ENCODE data around the gene GOSR1.

GOSR1 gene
- long read RNA-seq, full-length matches to known transcripts = 44 of 66 reads
- long read RNA-seq, partial matches to known transcripts = 2 of 66 reads
- long read RNA-seq, other reads (novel, unspliced or antisense) = 20 of 66 reads

GRCh38 chr17:30477083-30477773 is at the start of gene GOSR1:
Gene GOSR1, plus strand, starts transcription at chr17:30477408. Its CDS starts 26 bp downstream, at chr17:30477434.
- peak; percentile 86 to 95 for DNase-seq (ENCODE audit: low read depth in 1 of 2, low spot score in 1 of 2)
- TF ChIP-seq REST (IDR thresholded peaks at IDR 0.05; ENCODE audit: insufficient replicate concordance, low read depth) (peak; percentile 9), CTCF (IDR thresholded peaks at IDR 0.05; ENCODE audit: insufficient read depth, low read length) (peak; percentile 55), SPI1 (IDR thresholded peaks at IDR 0.05; ENCODE audit: borderline replicate concordance, low read depth) (no peak), POLR2AphosphoS5 (IDR thresholded peaks at IDR 0.05; ENCODE audit: low read depth) (peak; percentile 97), GABPA (IDR thresholded peaks at IDR 0.05; ENCODE audit: low read depth) (peak; percentile 90)
- Histone ChIP-seq H3K27me3 (ENCODE audit: insufficient read depth, poor library complexity, severe bottlenecking) (no peaks in the 10 kb centered on the region), H3K4me3 (replicated peaks; ENCODE audit: insufficient read depth, low read length) (peak within 1 kb of the TSS; percentile 89), H3K27ac (replicated peaks) (peak within 1 kb of the TSS; percentile 90)

DNA sequence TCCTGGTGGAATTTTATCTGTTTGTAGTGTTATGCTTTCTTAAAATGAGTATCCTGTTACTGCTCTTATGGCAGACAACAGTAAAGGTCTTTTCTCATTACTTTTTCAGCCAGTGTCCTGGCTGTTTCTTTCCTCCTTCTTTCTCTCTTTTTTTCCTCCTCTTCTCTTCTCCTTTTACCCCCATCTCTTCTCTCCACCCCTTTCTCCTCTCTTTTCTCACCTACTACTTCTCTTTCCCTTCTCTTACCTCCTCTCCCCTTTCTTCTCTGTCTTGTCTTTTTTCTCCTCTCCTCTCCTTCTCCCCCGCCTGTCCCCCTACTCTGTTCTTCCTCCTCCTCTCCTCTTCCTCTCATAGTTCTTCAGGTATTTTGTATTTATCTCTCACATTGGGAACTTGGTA is 49.6 kb upstream of the GOSR1 start:
- H3K27me3 ChIP-seq (ENCODE audit: insufficient read depth, poor library complexity, severe bottlenecking) = no peaks in the 10 kb centered on the region
- no peak overlapping the region for H3K27ac ChIP-seq (replicated peaks)
- DNase-seq (ENCODE audit: low read depth in 1 of 2, low spot score in 1 of 2) = no peak
- TF ChIP-seq GABPA (IDR thresholded peaks at IDR 0.05; ENCODE audit: low read depth) (no peak), REST (IDR thresholded peaks at IDR 0.05; ENCODE audit: insufficient replicate concordance, low read depth) (no peak), POLR2AphosphoS5 (IDR thresholded peaks at IDR 0.05; ENCODE audit: low read depth) (no peak), SPI1 (IDR thresholded peaks at IDR 0.05; ENCODE audit: borderline replicate concordance, low read depth) (no peak), CTCF (IDR thresholded peaks at IDR 0.05; ENCODE audit: insufficient read depth, low read length) (no peak)
- H3K4me3 ChIP-seq (replicated peaks; ENCODE audit: insufficient read depth, low read length) = no peak overlapping the region

- Histone ChIP-seq H3K27me3 (ENCODE audit: insufficient read depth, poor library complexity, severe bottlenecking) (no peaks in the 10 kb centered on the region), H3K27ac (replicated peaks) (no peak overlapping the region), H3K4me3 (replicated peaks; ENCODE audit: insufficient read depth, low read length) (no peak overlapping the region)
- no peak for DNase-seq (ENCODE audit: low read depth in 1 of 2, low spot score in 1 of 2)
- no peak for TF ChIP-seq CTCF (IDR thresholded peaks at IDR 0.05; ENCODE audit: insufficient read depth, low read length)
- TF ChIP-seq GABPA (IDR thresholded peaks at IDR 0.05; ENCODE audit: low read depth) = no peak
- TF ChIP-seq SPI1 (IDR thresholded peaks at IDR 0.05; ENCODE audit: borderline replicate concordance, low read depth) = no peak
- no peak for TF ChIP-seq REST (IDR thresholded peaks at IDR 0.05; ENCODE audit: insufficient replicate concordance, low read depth)
- TF ChIP-seq POLR2AphosphoS5 (IDR thresholded peaks at IDR 0.05; ENCODE audit: low read depth) = no peak
Observed at GRCh38 chr17:30429155-30429554, 48.1 kb upstream of the GOSR1 start.
